ENCODE data around the gene PRIM2.
"Not testable (repeated sequence)": the region's sequence is repeated elsewhere in the genome, so short reads cannot be mapped to it uniquely, and the experiment has no call there.

The PRIM2 gene

GRCh38 chr6:57515171-57515570 is 197.7 kb downstream of the PRIM2 start:
- DNase-seq, result not testable (repeated sequence)

GRCh38 chr6:57515845-57516244 is 198.4 kb downstream of the PRIM2 start:
- not testable (repeated sequence) for DNase-seq

- DNase-seq, result not testable (repeated sequence)
Observed at GRCh38 chr6:57516776-57517175, 199.3 kb downstream of the PRIM2 start.

GRCh38 chr6:57519198-57519597 is 201.8 kb downstream of the PRIM2 start:
- not testable (repeated sequence) for DNase-seq

GRCh38 chr6:57521085-57521484 is 203.7 kb downstream of the PRIM2 start:
- DNase-seq, result not testable (repeated sequence)

- not testable (repeated sequence) for DNase-seq
Observed at GRCh38 chr6:57523221-57523620, 205.8 kb downstream of the PRIM2 start.

GRCh38 chr6:57529755-57530154 is 212.3 kb downstream of the PRIM2 start:
- DNase-seq, result not testable (repeated sequence)

- not testable (repeated sequence) for DNase-seq
Observed at GRCh38 chr6:57532660-57533059, 215.2 kb downstream of the PRIM2 start.

GRCh38 chr6:57535121-57535520 is 217.7 kb downstream of the PRIM2 start:
- DNase-seq, result not testable (repeated sequence)

- not testable (repeated sequence) for DNase-seq
Observed at GRCh38 chr6:57535994-57536393, 218.6 kb downstream of the PRIM2 start.

- DNase-seq, result not testable (repeated sequence)
Observed at GRCh38 chr6:57537916-57538315, 220.5 kb downstream of the PRIM2 start.

GRCh38 chr6:57551961-57552360 is 234.5 kb downstream of the PRIM2 start:
- not testable (repeated sequence) for DNase-seq

- DNase-seq, result not testable (repeated sequence)
Observed at GRCh38 chr6:57557855-57558254, 240.4 kb downstream of the PRIM2 start.

GRCh38 chr6:57559170-57559569 is 241.7 kb downstream of the PRIM2 start:
- not testable (repeated sequence) for DNase-seq

GRCh38 chr6:57562233-57562632 is 244.8 kb downstream of the PRIM2 start:
- DNase-seq, result not testable (repeated sequence)

GRCh38 chr6:57572119-57572518 is 254.7 kb downstream of the PRIM2 start:
- not testable (repeated sequence) for DNase-seq

GRCh38 chr6:57572844-57573243 is 255.4 kb downstream of the PRIM2 start:
- not testable (repeated sequence) for DNase-seq

- not testable (repeated sequence) for DNase-seq
Observed at GRCh38 chr6:57577023-57577422, 259.6 kb downstream of the PRIM2 start.

- DNase-seq, result not testable (repeated sequence)
Observed at GRCh38 chr6:57579489-57579888, 262.1 kb downstream of the PRIM2 start.

- not testable (repeated sequence) for DNase-seq
Observed at GRCh38 chr6:57581586-57581985, 264.2 kb downstream of the PRIM2 start.

GRCh38 chr6:57601105-57601504 is 283.7 kb downstream of the PRIM2 start:
- not testable (repeated sequence) for DNase-seq

GRCh38 chr6:57605303-57605702 is 287.9 kb downstream of the PRIM2 start:
- DNase-seq, result not testable (repeated sequence)

GRCh38 chr6:57606331-57606730 is 288.9 kb downstream of the PRIM2 start:
- DNase-seq, result not testable (repeated sequence)

- not testable (repeated sequence) for DNase-seq
Observed at GRCh38 chr6:57610612-57611011, 293.2 kb downstream of the PRIM2 start.

- DNase-seq, result not testable (repeated sequence)
Observed at GRCh38 chr6:57618959-57619358, 301.5 kb downstream of the PRIM2 start.

All from NCI-H146 (cell line).